Measurements from ENCODE around the gene ANKRD23.

Gene ANKRD23

DNA sequence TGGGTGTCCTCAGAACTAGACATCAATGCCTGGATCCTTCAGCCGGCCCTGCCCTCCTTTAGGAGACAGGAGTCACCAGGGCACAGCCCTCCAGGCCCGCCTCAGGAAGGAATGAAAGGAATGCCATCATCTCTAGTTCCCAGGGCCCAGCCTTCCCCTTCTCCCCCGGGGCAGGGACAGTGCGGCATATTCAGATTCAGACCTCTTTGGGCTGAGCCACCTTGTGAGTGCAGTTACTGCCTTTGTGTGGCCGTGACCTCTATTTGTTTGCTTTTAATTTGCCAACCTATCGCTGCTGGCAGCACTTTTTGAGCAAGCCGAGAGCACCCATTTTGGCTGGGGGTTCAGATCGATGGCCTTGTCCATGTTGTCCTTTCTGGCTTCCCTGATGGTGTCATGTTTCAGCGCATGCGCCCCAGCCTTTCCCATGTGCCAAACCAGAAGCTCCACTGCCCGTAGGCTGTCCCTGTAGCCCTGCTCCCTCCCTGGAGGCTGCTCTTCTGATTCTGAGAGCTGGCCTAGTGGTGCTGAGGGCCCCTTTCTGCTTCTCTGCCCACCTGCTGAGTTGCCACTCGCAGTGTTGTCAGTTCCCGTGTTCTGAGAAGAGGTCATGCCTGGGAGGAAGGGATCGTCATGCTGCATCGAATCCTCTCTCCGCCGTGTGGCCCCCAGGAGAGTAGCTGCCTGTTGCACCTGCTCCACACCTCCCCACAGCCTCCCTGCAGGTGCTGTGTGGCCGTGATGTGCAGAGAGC lies 10.9 kb downstream of the ANKRD23 start:
- DNase-seq: no peak

DNA sequence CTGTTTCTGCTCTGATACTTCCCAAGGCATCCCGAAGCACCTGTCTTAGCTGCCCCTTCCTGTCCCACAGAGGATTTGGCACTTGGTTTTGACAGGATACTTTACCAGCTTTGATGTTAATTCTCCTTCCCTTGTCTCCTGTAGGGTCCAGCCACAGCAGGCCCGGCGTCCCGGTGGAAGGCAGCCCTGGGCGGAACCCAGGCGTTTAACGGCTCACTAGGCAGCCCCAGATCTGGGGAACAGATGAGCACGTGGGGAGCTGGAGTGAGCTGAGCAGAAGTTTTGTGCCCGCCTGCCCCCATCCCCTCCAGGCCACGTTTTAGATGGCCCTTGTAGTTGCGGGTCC lies 11.4 kb downstream of the ANKRD23 start:
- no peak for DNase-seq

DNA sequence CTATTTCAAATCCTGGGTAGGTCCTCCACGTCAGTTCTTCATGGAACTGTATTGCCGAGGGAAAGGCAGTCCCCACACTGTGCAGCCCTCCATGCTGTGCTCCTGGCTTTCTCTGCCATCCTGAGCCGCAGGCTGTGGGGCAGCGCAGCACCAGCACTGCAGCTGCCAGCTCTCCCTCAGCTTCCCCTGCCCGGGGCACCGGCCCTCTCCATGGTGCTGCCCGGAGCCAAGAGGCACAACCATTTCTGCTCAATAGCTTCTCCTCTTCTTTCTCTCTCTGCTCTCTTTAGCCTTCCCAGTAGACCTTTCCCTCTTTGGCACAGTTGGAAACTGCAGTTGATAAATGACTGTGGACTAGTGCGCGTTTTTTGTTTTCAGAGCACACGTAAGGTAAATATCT lies 12.1 kb downstream of the ANKRD23 start:
- DNase-seq: no peak

DNA sequence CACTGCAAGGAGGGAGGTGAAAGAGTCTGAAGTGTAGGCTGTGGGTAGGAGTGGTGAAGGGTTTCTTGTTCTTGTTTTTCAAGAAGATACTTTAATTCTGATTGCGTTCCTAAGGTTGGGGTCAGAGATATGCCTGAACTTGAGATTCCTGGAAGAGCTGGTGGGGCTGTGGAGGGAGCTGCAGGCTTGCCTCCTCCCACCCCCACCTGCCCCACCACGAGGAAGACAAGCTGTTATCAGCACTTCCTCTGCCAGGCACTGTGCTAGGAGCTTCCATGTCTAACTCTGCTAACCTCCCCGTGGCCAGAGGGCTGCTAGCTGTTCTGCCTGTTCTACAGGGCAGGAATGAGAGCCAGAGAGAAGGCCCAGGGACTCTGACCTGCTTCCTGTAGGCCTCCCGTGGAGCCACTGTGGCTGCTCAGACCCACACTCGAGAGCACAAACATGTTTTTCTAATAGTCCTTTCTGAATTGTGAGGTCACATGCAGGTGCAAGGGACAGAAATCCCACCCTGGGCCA lies 13.7 kb downstream of the ANKRD23 start:
- DNase-seq: no peak

DNA sequence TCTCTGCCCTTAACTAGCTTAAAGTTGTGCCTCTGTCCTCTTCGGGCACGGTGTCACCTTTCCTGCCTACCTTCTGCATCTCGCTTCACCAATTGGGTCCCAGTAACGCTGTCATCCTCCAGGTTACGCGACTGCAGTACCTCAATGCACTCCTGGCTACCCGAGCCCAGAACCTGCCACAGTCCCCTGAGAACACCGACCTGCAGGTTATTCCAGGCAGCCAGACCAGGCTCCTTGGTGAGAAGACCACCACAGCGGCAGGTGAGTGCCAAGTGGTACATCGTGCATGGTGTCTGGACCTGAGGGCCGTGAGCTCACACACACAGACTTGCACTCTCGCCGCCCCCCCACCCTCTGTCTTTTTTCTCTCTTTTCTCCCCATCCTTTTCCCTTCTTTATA lies 14.9 kb downstream of the ANKRD23 start:
- no peak for DNase-seq

DNA sequence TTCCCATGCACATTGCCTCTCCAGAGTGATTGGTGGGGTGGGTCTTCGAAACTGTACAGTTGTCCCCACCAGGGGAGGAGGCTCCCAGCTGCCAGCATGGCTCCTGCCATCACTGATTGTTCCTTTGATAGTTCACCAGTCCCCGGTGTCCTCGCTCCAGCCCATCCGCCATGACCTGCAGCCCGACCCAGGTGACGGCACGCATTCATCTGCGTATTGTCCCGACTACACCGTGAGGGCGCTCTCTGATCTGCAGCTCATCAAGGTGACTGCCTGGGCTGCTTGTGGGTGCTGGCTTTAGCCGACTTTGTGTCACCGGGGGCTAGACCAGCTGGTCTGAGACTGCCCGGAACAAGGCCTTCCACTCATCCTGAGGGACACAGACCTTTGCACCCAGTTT lies 15.4 kb downstream of the ANKRD23 start:
- no peak for DNase-seq

DNA sequence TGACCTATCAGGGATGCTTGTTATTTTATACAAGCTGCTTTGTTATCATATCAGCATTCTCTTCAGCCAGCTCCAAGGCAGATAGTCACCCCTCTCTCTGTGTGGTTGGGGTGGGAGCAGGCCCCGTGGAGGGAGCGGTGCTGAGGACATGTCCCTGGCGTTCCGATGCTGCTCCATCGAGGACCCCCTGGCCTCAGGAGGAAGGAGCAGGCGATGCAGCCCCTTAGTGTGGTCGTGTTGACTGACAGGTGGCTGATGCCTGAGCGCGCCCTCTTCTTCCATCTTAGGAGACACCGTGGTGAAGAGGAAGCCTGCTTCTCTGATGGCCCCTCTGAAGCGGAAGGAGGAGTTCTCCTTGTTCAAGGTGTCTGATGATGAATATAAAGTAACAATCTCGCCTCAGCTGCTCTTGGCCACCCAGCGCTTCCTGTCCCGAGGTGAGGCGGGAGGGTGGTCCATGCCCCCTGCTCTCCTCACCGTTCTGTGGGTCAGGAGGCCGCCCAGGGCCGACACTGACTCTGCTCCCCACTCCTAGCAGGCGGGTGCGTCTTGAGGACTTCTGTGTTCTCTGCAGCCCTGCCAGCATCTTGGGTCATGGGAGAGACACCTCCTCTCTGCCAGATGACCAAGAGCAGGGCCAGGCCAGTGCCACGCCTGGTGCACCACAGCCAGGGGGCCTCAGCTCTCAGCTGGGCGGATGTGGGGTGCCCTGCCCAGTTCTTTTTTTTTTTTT lies 17.1 kb downstream of the ANKRD23 start:
- DNase-seq: no peak

DNA sequence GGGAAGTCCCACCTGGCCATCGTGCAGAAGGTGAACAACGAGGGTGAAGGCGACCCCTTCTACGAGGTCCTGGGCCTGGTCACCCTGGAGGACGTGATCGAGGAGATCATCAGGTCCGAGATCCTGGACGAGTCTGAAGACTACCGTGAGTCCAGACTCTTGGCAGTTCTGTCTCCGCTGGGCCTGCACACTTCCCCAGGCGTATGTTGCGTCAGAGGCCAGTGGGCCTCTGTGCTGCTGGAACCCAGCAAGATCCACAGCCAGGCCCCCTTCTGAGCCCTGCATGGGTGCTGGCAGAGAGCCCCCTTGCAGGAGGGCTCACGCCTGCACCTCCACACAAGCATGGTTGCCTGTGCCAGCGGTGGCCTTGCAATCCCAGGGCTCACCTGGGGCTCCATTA lies 18.8 kb downstream of the ANKRD23 start:
- no peak for DNase-seq

DNA sequence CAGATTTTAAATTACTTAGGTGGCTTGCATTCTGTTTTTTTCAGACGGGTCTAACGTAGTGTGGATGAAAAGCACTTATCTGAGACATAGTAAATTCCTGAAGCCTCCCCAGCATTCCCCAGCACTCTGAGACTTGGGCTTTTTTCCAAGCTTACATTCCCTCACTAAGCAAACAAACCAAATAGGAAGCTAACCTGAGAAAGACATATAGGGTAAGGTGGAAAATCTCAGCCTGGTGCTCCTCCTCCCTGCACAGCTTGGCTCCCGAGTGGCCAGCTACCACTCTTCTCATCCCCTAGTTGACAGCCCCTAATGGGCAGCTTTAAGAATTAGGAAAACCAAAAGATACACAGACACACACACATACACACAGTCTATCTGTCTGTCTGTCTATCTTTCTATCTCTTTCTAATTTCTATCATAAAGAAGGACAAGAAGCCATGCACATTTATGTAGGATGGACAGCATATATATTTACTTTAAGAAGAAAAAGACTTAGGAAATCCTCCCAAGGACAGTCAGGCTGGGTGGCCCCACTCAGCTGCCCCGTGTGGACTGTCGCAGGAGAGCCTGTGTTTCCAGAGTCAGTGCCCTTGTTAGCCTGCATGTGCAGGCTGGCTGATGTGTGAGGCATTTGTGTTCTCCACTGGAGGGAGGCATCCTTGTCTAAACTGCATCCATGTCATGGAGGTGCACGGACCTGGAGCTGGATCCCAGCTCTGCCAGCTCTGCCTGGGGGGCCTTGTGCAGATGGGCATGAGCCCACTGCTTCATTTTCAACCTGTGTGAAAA lies 19.5 kb downstream of the ANKRD23 start:
- DNase-seq: no peak

DNA sequence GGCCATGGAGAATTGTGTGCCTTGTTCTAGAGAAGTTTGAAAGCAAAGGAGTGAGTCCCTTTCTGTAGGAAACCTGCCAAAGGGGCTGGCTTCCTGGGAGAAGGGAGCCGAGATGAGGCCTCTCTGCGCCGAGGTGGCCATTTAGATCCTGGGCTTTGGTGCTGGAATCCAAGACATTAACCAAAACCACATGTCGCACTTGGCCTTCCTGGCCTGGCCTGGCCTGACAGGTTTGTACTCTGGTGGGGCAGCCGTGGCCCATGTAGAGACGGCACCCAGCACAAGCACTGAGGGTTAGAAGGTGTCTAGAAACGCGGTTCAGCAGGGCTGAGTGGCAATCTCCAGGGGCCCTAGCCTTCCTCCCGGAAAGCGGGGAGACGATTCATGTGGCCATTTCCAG lies 20.6 kb downstream of the ANKRD23 start:
- no peak for DNase-seq

DNA sequence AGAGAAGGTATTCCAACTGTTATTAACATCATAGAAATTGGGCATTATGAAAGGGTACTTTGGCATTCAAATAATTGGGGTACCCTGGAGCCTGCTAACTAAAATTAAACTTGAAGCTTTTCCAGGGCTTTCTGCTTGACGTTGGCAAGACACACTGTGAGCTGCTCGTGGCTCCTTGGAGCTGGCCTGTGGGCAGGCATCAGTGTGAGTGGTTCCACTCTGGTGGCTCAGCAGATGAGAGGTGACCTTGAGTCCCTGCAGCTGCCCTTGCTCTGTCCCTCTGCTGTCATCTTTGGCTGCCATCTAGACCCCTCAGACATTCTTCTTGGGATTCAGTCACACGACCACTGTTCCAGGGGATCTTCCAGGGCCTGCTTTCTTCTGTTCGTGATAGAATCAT lies 21.0 kb downstream of the ANKRD23 start:
- no peak for DNase-seq

DNA sequence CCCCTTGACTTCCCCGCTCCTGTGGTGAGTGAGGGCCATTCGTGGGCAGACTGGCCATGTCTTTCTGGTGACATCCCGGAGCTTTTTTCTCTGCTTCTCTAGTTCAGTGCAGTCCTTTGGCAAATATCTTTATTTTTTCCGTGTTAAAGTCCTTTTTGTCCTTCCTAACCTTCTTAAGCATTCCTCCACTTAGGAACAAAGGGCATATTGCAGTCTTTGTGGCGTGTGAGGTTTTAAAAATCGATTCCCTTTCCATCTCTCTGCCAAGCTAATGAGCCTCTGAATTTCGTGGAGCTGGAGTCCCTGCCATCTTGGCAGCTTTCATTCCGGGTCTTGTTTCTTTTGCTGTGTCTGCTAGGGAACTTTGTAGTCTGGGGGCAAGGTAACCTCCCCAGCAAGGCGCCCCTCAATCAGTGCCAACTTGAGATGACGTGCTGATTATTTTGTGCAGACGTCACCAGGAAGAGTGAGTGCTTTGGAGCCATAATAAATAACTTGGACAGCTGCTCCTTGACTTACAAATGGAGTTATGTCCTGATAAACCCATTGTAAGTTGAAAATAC lies 22.6 kb downstream of the ANKRD23 start:
- DNase-seq: no peak

DNA sequence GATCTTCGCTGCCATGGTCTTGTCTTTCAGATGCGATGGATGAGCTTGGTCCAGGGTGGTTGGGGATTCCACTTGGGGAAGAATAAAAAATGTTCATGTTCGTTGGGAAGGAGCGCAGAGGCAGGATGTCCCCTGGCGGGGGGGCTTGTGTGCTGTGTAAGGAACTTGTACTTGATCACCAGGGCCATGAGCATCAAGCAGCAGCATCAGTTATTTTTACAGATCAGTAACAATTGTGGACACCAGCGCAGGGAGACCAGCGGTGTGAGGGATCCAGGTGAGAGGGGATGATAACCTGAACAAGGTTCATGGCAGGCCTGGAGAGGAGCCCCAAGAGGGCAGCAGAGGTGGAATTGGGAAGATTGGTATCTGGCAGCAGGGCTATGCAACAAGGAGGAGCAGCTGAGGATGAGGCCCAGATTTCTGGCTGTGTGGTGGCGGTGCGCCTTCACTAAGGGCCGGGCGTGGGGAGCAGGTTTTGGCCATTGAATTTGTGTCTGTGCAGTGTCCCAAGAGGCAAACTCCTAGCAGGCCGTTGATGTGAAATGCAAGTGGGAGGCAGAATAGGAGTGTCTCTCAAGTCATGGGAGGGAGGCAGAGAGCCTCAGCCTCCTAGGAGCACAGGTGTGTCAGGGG lies 23.8 kb downstream of the ANKRD23 start:
- DNase-seq: no peak

DNA sequence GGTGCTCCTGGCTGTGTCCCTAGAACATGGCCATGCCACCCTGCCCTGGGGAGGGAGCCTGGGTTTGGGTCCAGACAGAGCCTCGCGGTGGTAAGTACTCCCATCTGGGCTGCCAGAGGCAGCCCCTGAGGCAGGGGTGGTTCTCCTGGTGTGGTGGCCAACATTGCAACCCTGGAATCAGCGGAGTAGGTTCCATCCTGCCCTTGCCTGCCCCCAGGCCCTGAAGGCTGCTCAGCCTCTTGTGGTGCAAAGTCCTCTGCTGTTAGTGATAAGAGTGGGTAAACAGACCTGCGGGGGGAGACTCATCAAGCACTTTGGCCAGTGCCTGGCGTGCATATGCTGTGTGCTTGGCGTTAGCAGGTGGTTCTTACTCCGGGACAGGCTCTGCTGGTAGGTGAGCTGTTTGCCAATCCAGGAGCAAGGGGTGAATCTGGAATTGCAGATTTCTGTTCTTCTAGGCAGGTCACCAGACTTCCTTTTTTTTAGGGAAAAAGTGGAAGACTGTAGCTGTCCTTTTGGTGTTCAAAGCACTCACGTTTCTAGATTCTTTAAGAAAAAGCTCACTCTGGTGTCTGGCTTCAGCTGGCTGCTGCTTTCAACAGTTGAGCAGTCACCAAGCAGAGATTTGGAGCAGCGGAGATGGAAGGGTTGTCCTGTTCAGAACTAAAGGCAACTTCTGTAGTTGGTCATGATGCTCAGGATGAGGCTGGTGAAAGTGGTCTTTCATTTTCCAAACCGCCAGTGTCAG lies 24.5 kb downstream of the ANKRD23 start:
- DNase-seq: no peak

DNA sequence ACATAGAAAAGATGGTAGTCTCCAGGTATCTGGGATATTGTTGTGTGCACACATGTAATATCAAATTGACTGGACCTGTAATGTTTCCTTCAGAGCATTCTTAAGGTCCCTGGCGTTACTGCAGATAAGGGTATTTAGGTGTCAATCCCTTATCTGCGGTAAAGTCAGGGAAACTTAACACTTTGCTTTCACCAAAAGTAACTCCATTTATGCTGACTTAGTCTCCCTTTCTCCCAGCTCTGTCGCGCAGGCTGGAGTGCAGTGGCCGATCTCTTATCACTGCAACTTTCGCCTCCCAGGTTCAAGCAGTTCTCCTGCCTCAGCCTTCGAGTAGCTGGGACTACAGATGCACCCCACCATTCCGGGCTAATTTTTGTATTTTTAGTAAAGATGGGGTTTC lies 25.9 kb downstream of the ANKRD23 start:
- DNase-seq: no peak

DNA sequence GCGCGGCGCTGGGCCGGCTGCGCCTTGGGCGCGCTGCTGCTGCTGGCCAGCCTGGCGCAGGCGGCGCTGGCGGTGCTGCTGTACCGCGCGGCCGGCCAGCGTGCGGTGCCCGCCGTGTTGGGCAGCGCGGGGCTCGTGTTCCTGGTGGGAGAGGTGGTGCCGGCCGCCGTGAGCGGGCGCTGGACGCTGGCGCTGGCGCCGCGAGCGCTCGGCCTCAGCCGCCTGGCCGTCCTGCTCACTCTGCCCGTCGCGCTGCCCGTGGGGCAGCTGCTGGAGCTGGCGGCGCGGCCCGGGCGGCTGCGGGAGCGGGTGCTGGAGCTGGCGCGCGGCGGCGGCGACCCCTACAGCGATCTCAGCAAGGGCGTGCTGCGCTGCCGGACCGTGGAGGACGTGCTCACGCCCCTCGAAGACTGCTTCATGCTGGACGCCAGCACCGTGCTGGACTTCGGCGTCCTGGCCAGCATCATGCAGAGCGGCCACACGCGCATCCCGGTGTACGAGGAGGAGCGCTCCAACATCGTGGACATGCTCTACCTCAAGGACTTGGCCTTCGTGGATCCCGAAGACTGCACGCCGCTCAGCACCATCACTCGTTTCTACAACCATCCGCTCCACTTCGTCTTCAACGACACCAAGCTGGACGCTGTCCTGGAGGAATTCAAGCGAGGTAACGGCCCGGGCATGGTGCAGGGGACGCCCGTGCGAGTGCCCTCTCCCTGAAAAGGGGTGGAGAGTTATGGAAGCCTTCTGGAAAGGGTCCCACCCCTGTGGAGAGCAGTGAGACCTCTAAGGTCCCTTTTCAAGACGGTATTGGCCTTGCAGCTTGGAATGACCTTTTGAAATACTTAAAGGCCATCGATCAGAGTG lies 26.8 kb downstream of the ANKRD23 start:
- DNase-seq: no peak

DNA sequence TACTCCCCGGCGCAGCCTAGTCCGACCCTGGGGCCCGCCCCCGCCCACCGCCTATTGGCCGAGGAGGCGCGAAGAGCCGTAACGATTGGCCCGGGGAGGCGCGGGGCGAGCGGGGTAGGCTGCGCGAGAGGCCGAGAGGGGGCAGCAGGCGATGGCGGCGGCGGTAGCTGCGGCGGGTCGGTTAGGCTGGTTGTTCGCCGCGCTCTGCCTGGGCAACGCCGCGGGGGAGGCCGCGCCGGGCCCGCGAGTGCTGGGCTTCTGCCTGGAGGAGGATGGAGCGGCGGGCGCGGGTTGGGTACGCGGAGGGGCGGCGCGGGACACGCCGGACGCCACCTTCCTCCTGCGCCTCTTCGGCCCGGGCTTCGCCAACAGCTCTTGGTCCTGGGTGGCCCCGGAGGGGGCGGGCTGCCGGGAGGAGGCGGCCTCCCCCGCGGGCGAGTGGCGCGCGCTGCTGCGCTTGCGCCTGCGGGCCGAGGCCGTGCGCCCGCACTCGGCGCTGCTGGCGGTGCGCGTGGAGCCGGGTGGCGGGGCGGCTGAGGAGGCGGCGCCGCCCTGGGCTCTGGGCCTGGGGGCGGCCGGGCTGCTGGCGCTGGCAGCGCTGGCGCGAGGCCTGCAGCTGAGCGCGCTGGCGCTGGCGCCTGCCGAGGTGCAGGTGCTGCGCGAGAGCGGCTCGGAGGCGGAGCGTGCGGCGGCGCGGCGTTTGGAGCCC lies 27.5 kb downstream of the ANKRD23 start, which contains the start of gene CNNM3:
TSS of gene CNNM3 (plus strand) at position 142 of the 709 bp plus-strand sequence. CDS start at position 152, 10 bp downstream.
- peak; percentile 93 to 96 for DNase-seq

DNA sequence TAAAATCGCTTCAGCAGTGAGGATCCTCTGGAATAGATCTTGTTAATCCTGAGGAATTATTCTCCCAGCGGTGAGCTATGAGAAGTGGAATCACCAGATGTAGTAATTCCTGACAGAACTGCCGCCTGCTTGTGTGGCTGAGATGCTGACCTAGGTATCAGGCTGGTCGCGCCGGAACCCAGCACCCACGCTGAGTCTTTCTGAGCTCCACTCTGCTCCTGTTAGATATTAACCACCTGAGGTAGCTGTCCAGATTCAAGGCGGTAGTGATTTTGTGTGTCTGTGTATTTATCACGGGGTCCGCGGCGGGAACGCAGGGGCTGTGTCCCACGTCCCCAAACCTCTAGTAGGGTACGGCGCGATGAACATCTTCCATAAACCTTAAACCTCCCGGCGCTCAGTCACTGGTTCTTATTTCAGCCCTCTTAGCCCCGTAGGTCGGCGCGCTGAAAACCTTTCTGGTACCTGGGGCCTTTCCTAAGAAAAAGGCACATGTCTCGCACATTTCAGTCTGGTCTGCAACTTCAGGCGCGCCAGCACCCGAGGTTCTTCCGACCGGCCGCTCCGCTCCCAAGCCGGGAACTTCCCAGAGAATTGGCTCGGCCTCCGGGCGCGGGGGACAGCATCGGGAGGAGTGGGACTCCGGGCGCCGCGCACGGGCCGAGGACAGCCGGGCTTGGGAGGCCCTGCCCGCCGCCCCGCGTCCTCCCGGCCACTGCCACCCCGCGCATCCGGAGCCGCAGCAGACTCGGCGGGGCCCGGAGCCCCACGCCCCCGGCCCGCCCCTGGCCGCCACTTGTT lies 28.3 kb downstream of the ANKRD23 start:
- peak in 1 of 2 donors; percentile 11 for DNase-seq

DNA sequence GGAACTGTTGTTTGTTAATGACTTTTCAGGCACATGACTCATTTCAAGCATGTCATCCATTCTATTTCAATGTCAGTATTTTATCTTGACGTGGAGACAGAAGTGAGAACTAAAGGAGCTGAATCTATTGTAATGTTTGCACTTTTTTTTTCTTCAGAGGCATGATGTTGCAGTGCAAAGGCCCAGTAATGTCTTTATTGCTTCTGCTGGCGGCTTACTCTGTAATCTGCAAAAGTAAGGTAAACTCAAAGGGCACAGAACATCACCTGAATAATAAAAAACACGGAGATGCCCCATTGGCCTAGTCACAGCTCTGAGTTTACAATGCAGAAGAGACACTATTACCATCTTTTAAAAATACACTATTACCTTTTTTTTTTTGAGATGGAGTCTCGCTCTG lies 30.2 kb downstream of the ANKRD23 start:
- DNase-seq: no peak
